Measurements from ENCODE around the gene ICAM1.
A peak's percentile ranks its signal among the peaks of the same experiment; 100 is the strongest.

ICAM1 gene

DNA sequence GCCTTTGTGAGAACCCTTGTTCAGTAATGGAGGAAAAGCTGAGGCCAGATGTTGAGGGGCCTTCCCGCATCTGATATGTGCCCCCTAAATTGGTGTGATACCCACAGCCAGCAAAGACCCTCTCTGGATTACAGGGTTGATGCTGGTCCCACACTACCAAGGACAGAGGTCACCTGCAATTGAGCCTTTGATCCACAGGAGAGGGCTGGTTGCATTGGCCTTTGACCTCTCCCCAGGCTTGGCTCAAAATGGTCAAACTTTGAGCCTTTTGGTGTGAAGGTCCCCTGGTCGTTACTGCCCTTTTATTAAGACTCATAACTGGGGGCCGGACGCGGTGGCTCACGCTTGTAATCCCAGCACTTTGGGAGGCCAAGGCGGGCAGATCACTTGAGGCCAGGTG lies 27.3 kb upstream of the ICAM1 start:
- DNase-seq (ENCODE audit: low read depth in 2 of 3, low spot score in 1 of 3): no peak

DNA sequence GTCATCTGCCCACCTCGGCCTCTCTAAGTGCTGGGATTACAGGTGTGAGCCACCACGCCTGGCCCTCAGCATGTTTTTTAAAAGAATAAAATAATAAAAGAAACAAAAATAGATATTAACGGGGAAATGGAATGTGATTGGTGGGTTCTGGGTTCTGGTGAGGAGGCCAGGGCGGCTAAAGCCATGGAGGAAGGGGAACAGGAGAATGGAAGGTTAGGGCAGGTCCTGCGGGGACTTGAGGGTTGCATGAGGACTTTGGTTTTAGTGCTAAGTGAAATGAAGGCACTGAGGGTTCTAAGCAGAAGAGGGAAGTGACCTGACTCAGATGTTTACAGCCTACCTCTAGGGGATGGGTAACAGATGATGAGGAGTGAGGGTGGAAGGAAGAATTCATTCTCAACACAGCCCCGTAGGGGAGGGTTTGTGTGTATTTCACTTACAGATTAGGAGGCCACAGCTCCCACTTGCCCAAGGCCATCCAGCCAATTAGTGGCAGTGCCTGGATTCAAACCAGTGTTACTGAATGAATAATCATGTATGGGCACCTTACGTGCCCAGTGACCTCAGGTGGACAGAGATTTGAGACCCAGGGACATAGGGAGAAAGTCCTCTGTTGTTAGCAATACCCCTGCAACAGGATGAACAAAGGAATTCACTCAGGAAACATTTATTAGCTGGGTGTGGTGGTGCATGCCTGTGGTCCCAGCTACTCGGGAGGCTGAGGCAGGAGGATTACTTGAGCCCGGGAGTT lies 25.6 kb upstream of the ICAM1 start:
- no peak for DNase-seq (ENCODE audit: low read depth in 2 of 3, low spot score in 1 of 3)

DNA sequence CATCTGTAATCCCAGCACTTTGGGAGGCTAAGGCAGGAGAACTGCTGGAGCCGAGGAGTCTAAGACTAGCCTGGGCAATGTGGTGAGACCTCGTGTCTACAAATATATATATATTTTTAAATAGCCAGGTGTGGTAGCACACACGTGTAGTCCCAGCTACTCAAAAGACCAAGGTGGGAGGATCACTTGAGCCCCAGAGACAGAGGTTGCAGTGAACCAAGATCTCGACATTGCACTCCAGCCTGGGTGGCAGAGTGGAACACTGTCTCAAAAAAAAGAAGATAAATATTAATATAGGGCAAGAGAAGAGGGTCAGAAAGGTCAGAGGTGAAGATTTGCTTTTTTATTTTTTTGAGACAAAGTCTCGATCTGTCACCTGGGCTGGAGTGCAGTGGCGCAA lies 24.4 kb upstream of the ICAM1 start:
- no peak for DNase-seq (ENCODE audit: low read depth in 2 of 3, low spot score in 1 of 3)

DNA sequence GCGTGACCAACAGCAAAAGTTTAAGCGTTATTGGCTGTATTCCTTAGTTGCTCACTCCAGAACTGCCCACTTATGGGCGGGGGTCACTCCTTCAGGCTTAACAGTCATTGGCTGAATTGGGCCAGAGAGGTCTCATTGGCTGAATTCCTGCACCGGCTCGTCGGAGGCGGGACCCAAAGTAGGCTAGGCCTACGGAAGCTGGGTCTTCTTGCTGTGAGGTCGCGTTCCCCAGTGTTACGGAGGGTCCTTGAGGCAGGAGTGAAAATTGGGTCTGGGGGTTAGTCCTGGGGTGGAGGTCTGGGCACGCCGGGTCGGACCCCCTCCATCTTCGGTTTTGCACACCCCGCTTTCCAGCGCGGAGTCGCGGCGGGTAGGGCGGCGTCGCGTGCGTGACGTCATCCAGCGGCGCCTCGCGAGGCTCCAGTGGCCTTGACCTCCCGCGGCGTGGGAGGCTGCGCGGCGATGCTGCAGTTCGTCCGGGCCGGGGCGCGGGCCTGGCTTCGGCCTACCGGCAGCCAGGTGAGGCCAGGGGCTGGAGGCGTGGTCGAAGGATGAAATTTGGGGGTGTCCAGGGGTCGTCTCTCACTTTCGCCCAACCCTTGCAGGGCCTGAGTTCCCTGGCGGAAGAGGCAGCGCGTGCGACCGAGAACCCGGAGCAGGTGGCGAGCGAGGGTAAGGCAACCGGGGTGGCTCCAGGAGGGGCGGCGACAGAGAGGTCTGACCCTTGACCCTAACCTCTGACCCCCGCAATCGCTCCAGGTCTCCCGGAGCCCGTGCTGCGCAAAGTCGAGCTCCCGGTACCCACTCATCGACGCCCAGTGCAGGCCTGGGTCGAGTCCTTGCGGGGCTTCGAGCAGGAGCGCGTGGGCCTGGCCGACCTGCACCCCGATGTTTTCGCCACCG lies 18.9 kb upstream of the ICAM1 start, which contains the start of gene MRPL4:
Gene MRPL4 (plus strand): TSS at position 423 of the 903 bp plus-strand sequence. CDS start 40 bp downstream, at position 463.
- DNase-seq (ENCODE audit: low read depth in 2 of 3, low spot score in 1 of 3): peak; percentile 90 to 93 (median 93)

DNA sequence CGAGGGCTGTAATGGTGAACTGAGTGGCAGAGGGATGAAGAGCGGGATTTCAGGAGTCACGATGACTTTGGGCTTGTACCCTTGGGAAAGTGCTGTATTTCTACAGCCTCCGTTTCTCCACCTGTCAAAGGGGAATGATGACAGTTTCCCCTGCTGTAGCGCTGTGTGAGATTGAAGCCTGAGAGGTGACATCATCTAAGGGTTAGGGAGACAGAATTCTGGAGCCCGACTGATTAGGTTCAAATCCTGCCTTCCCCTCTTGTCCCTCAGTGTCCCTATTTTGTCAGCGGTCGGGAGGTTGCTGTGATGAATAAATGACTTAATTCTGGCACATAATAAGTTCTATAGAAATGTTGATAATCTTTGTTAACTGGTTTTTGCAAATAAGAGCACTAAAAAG lies 18.2 kb upstream of the ICAM1 start:
- no peak for DNase-seq (ENCODE audit: low read depth in 2 of 3, low spot score in 1 of 3)

DNA sequence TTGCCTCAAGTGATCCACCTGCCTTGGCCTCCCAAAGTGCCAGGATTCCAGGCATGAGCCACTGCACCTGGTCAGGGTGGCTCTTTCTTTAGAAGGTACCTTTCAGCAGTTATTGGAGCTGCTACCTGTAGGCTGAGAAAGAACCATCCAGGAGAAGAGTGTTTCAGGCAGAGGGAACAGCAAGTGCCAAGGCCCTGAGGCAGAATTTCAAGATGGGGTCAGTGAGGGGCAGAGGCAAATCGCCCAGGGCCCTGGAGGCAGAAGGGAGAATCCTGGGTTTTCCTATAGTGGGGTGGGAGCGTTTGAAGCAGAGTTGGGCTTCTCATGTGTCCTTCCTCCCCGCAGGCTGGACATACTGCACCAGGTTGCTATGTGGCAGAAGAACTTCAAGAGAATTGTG lies 16.7 kb upstream of the ICAM1 start:
- no peak for DNase-seq (ENCODE audit: low read depth in 2 of 3, low spot score in 1 of 3)

DNA sequence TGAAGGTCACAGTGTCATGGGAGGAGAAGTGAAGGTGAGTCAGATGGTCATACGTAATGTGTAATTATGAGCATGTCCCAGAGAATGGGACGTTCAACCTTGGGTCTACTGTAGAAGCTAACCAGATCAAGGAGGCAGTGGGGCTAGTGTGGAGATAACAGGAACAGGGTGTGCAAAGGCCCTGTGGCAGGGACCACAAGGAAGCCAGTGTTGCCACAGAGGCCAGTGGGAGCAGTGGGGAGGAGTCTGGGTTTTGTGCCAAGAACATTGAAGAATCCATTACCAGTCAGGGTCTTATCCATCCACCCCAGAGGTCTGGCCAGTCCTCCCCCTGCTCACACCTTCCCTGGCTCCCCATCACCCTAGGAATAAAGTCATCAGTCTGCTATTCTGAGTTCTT lies 15.6 kb upstream of the ICAM1 start:
- no peak for DNase-seq (ENCODE audit: low read depth in 2 of 3, low spot score in 1 of 3)

DNA sequence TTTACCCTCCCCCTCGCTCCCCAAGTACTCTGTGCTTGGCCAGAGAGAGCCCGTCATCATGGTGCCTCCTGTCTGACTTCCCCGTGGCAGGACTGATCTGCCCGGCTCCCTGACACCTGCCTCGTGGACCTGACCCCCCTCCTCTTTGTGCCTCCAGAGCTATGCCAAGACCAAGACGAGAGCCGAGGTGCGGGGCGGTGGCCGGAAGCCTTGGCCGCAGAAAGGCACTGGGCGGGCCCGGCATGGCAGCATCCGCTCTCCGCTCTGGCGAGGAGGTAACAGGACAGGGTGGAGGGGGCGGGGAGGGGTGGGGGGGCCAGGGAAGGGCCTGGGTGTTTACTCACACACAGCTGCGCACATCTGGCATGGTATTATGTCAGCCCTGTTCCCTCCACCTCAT lies 14.4 kb upstream of the ICAM1 start:
- DNase-seq (ENCODE audit: low read depth in 2 of 3, low spot score in 1 of 3): no peak

DNA sequence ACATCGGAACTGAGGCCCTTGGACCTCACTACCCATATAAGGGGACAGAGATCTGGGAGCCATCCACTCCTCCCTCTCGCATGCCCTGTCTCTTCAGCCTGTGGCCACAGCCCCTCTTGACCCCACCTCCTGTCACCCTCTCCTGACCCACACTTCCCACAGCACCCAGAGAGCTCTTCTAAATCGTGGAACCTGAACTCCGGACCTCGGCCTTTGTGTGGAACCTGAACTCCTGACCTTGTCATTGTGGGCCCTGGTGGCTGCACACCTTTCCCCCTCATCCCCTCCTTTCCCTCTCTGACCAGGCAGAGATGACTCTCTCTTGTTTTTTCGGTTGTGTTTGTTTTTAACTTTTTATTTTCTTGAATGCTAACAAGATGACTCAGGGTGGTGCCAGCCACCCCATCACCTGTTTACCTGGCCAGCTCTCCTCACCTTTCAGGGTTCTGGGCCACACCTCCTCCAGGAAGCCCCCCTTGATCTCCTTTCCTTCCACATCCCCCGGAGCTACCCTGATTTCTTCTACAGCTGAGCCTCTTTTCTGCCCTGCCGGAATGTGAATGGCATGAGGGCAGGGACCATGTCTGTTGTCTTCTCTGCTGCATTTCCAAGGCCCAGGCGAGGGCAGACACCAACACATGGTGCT lies 13.8 kb upstream of the ICAM1 start:
- DNase-seq (ENCODE audit: low read depth in 2 of 3, low spot score in 1 of 3): no peak

DNA sequence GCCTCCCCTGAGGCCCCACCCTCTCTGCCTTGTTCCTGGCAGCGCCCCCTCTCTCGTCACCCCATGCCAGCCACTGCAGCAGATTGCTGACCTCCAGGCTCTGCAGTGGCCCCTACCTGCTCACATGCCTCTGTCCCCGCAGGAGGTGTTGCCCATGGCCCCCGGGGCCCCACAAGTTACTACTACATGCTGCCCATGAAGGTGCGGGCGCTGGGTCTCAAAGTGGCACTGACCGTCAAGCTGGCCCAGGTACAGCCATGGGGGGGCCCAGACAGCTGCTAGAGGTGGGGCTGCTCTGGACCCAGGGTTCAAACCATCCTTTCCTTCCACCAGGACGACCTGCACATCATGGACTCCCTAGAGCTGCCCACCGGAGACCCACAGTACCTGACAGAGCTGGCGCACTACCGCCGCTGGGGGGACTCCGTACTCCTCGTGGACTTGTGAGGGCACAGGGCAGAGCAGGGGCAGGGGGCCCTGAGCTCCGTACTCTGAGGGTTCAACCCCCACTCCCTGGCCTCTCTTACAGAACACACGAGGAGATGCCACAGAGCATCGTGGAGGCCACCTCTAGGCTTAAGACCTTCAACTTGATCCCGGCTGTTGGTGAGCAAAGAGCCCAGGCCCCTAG lies 12.7 kb upstream of the ICAM1 start:
- DNase-seq (ENCODE audit: low read depth in 2 of 3, low spot score in 1 of 3): no peak

DNA sequence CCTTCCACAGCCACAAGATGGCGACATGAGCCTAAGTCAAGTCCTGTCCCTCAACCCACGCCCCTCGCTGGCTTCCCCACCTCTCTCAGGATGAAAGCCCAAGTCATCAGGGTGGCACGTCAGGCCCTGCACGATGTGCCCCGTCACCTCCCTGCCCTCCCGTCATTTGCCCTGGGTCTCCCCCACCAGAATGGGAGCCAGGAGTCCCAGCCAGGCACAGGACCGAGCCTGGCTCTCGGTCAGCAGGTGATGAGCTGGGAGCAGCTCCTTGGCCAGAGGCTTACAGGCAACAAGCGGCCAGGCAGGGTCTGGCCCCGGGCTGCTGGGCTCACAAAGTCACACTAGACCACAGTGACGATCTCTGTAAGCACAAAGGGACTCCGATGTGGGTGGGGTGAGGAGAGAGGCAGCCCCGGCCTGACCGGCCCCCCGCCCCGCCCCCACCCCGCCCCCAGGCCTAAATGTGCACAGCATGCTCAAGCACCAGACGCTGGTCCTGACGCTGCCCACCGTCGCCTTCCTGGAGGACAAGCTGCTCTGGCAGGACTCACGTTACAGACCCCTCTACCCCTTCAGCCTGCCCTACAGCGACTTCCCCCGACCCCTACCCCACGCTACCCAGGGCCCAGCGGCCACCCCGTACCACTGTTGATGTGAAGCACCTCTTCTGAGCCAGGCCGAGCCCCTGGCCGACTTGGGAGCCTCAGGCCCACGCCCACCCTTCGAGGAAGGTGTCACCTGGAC lies 11.6 kb upstream of the ICAM1 start:
- DNase-seq (ENCODE audit: low read depth in 2 of 3, low spot score in 1 of 3): peak; percentile 93 to 96 (median 94)

DNA sequence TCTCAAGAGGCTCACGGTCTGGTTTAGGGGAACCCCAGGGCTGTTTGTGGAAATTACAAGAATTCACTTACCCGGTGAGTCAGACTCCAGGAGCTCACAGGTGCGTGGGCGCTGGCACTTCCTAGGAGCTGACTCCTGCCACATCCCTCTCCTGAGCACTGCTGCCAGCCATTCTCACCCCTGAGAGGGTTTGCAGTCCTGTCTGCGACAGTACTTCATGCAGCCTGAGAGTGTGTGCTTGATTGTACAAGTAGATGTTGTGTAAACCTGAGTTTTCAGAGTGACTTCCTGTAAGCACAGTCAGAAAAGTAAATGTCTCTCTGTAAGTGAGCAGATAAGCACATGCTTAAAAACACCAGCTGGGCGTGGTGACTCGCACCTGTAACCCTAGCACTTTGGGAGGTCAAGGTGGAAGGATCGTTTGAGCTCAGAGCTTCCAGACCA lies 10.8 kb upstream of the ICAM1 start:
- peak; percentile 57 to 71 (median 65) for DNase-seq (ENCODE audit: low read depth in 2 of 3, low spot score in 1 of 3)

DNA sequence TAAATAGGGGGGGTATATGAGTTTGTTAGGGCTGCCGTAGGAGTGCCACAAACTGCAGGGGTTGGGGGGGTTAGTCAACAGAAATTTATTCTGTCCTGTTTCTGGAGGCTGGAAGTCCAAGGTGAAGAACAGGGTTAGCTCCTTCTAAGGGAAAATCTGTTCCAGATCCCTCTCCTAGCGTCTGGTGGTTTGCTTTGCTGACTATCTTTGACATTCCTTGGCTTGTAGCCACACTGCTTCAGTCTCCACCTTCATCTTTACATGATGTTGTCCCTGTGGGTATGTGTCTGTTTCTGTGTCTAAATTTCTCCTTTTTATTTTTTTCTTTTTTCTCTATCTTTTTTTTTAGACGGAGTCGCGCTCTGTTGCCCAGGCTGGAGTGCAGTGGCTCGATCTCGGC lies 8.1 kb upstream of the ICAM1 start:
- no peak for DNase-seq (ENCODE audit: low read depth in 2 of 3, low spot score in 1 of 3)

DNA sequence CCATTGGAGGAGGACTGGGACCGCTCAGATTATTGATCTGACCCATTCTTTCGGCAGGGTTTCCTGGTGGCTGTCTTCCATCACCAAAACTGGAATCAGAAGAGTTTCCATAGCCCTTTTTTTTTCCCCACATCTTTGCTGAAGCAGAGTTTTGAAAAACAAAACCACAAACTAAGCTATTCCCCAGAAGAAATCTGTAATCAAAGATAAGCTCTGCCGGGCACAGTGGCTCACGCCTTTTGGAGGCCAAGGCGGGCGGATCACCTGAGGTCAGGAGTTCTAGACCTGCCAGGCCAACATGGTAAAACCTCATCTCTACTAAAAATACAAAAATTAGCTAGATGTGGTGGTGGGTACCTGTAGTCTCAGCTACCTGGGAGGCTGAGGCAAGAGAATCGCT lies 4.2 kb upstream of the ICAM1 start:
- DNase-seq (ENCODE audit: low read depth in 2 of 3, low spot score in 1 of 3): no peak

DNA sequence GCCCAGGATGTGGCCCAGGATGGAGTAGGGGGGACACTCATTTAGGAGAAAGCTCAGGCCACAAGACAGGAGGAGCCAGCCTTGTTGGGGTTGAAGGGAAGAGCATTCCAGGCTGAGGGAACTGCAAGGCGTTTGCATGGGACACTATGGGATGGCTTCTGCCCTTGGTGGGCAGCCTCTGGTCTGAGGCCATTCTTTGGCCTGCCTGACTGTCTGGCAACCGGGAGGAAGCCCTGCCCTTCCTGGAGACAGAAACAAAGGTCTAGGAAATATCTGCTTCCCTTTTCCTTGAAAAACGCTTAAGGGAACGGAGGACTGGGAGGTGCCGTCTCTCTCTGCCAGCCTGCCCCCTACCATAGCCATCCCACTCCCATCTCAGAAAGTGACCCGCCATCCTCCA lies 2.8 kb upstream of the ICAM1 start:
- no peak for DNase-seq (ENCODE audit: low read depth in 2 of 3, low spot score in 1 of 3)

DNA sequence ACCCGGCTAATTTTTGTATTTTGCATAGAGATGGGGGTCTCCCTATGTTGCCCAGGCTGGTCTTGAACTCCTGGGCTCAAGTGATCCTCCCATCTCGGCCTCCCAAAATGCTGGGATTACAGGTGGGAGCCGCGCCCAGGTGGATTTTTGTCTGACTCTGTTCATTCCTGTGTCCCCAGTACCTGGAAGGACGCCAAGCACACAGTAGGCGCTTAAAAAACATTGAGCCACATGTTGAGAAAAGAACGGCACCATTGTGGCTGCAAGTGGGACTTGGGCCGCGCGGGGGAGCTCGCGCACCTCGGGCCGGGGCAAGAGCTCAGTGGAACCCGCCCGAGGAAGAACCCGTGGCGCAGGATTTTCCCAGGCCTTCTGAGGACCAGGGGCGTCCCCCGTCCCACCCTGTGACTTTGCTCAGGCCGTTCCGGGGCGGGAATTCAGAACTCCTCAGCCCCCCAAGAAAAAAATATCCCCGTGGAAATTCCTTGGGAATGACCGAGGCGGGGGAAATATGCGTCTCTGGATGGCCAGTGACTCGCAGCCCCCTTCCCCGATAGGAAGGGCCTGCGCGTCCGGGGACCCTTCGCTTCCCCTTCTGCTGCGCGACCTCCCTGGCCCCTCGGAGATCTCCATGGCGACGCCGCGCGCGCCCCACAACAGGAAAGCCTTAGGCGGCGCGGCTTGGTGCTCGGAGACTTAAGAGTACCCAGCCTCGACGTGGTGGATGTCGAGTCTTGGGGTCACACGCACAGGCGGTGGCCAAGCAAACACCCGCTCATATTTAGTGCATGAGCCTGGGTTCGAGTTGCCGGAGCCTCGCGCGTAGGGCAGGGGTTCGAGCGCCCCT lies 1.4 kb upstream of the ICAM1 start:
- DNase-seq (ENCODE audit: low read depth in 2 of 3, low spot score in 1 of 3): peak; percentile 81 to 91 (median 84)

DNA sequence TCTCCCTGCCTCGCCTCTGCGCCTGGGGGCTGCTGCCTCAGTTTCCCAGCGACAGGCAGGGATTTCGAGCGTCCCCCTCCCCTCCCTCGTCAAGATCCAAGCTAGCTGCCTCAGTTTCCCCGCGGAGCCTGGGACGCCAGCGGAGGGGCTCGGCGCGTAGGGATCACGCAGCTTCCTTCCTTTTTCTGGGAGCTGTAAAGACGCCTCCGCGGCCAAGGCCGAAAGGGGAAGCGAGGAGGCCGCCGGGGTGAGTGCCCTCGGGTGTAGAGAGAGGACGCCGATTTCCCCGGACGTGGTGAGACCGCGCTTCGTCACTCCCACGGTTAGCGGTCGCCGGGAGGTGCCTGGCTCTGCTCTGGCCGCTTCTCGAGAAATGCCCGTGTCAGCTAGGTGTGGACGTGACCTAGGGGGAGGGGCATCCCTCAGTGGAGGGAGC lies 722 bp upstream of the ICAM1 start:
- peak; percentile 65 to 75 (median 68) for DNase-seq (ENCODE audit: low read depth in 2 of 3, low spot score in 1 of 3)

DNA sequence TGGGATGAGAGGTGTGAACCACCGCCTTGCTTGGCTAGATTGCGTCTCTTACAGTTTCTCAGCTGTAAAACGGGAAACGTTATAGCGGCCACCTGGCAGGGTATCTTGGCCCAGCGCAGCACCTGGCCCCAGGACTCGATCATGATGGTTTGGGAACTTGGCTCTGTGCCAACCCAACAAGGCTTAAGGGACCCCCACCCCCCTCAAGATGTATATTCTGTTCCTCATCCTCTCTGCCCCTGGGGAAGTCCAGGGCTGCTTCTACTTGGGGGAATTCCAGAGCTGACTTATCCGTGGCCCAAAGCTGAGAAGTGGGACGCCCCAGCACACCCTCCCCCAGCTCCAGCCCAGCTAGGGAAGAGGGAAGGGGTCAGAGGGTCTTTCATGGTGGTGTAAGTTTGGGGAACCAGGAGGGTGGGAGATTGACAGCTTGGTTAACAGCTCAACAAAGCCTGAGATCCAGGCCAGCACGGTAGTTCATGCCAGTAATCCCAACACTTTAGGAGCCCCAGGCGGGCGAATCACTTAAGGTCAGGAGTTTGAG lies 695 bp downstream of the ICAM1 start:
- DNase-seq (ENCODE audit: low read depth in 2 of 3, low spot score in 1 of 3): no peak

DNA sequence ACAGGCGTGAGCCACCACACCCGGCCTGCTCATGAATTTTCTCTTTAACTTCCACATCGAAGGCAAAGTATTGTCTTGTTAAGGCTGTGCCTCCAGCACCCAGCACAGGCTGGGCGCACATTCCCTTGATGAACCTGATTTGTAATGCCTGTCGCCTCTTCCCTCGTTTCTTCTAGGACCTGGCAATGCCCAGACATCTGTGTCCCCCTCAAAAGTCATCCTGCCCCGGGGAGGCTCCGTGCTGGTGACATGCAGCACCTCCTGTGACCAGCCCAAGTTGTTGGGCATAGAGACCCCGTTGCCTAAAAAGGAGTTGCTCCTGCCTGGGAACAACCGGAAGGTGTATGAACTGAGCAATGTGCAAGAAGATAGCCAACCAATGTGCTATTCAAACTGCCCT lies 3.7 kb downstream of the ICAM1 start:
- no peak for DNase-seq (ENCODE audit: low read depth in 2 of 3, low spot score in 1 of 3)

Data from stimulated activated CD4-positive, alpha-beta T cell treated with anti-CD3 and anti-CD28 coated beads, Interleukin-12 subunit alpha, Interleukin-12 subunit beta, amount 100 ng/mL, for 48 hours (primary cell).